WI38 (cell line): ENCODE data around the gene GRIFIN.
A peak's percentile ranks its signal among the peaks of the same experiment; 100 is the strongest.

Experiments used
- H3K4me3 ChIP-seq: 2 replicates; pipeline ENCODE4 v1.5.1; 2011; ENCODE audit warnings: low read depth, mild to moderate bottlenecking, control low read depth, low read length
- CTCF ChIP-seq: IDR thresholded peaks from 2 replicates; pipeline ENCODE4 v1.5.1; 2012; ENCODE audit warnings: low read depth, mild to moderate bottlenecking, control low read depth, low read length

Gene GRIFIN

GRCh38 chr7:2521341-2521745 lies 45.1 kb upstream of the GRIFIN start:
- no peak overlapping the region for H3K4me3 ChIP-seq
- TF ChIP-seq CTCF: no peak

DNA sequence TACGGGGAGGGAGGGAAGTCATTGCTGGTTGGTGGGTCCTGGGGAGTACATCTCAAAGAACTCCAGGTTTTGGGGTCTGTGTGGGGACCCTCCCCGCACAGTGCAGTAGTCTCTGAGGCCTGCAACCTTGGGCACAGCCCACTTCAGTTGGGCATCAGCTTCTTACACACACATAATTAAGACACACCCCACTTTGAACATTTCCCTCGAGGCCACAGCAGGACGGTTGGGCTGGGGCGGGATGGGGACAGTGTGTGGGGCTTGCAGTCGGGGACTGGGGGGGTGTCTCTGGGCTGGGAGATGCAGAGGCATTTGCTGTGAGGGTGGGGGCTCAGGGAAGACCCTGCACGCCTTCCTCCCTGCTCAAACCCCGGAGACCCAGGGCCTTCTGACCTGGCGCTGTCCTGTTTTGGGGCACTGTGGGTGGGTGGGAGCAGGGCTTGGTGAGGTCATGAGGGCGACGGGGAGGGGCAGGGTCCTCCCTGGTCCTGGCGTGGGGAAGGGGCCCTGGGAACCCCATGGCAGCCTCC lies 44.6 kb upstream of the GRIFIN start:
- H3K4me3 ChIP-seq: no peak overlapping the region

DNA sequence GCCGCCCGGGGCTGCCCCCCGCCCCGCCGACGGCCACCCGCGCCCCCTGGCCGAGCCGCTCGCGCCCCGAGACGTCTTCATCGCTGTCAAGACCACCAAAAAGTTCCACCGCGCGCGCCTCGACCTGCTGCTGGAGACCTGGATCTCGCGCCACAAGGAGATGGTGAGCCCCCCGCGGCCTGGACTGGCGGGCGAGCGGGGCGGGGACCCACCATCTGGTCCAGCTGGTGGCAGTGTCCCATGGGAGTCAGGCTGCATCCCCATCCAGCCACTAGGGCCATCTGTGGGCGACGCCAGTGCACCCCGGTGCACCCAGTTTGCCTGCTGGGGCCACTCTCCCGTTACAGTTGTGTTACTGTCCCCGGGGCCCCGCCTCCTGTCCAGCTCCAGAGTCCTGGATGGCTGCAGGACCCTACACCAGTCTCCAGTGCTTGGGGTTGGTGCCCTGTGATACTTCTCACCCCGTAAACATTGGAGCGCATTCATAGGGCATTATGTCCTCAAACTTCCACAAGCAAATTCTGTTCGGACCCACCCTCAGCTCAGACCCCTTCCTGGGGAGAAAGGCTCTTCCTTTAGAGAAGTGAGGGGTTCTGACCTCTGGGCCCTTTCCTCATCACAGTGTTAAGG lies 44.0 kb upstream of the GRIFIN start:
- no peak for TF ChIP-seq CTCF
- H3K4me3 ChIP-seq: peak overlapping the region; percentile 39

More for the DNA sequence above, 44.6 kb upstream of the GRIFIN start:
- TF ChIP-seq CTCF: no peak

GRCh38 chr7:2519119-2519930 lies 43.1 kb upstream of the GRIFIN start, which contains the start of gene LFNG:
Gene LFNG (plus strand): TSS chr7:2519774. CDS start chr7:2519862, 88 bp downstream.
- H3K4me3 ChIP-seq: peak within 1 kb of the TSS; percentile 54
- TF ChIP-seq CTCF: no peak

GRCh38 chr7:2518737-2519118 lies 42.5 kb upstream of the GRIFIN start:
- H3K4me3 ChIP-seq: peak overlapping the region; percentile 54
- no peak for TF ChIP-seq CTCF

- H3K4me3 ChIP-seq: no peak overlapping the region
- TF ChIP-seq CTCF: no peak
Observed at GRCh38 chr7:2517678-2518507, 41.7 kb upstream of the GRIFIN start.
